Activated CD4-positive, alpha-beta T cell treated with anti-CD3 and anti-CD28 coated beads for 36 hours (primary cell): ENCODE measurements around the gene GMPR2. TPM values are rescaled to one million over a fixed set of nuclear protein-coding genes. Genes with fewer than 3 reads are reported as not detected.
A peak's percentile ranks its signal among the peaks of the same experiment; 100 is the strongest.

Experiments used
- ATAC-seq: fragments of 200-7000 bp; cut with Tn5 transposase; one replicate; pipeline ENCODE4 v1.10.0; 2021; ENCODE audit warnings: mild to moderate bottlenecking, moderate library complexity
- CTCF ChIA-PET: fragments of 350-600 bp; sonication (Branson Sonifier 250); formaldehyde crosslinking; loops from one replicate; lab custom pipeline; 2021; ENCODE audit warnings: antibody characterized with exemption; lab: Charles Lee
- POLR2A ChIA-PET: fragments of 350-600 bp; sonication (Branson Sonifier 250); formaldehyde crosslinking; loops from one replicate; lab custom pipeline; 2021; ENCODE audit warnings: antibody characterized with exemption, inconsistent platforms; lab: Charles Lee
- DNase-seq: peaks from one replicate; pipeline ENCODE4 v3.0.0-alpha.2; 2020
- H3K27ac Mint-ChIP-seq: one replicate; pipeline ENCODE4 v1.8.0; 2021; ENCODE audit warnings: mixed read lengths
- H3K27me3 Mint-ChIP-seq: one replicate; pipeline ENCODE4 v1.8.0; 2021; ENCODE audit warnings: mixed read lengths
- H3K36me3 Mint-ChIP-seq: one replicate; pipeline ENCODE4 v1.8.0; 2021; ENCODE audit warnings: low read depth, mixed read lengths
- H3K4me1 Mint-ChIP-seq: one replicate; pipeline ENCODE4 v1.8.0; 2021; ENCODE audit warnings: mixed read lengths
- H3K4me3 Mint-ChIP-seq: one replicate; pipeline ENCODE4 v1.8.0; 2021; ENCODE audit warnings: mild to moderate bottlenecking, moderate library complexity, mixed read lengths
- H3K9me3 Mint-ChIP-seq: one replicate; pipeline ENCODE4 v1.8.0; 2021; ENCODE audit warnings: low read depth, mixed read lengths
- intact Hi-C, 2 experiments: fragments of 100-400 bp; cut with DNase I in 1 of 2; cut with micrococcal nuclease in 1 of 2; formaldehyde crosslinking; loops; one replicate each; pipeline versions ENCODE4 v1.14.2 to v1.15.1; 2022 to 2024; cut with DNase I, micrococcal nuclease
- total RNA-seq, 2 experiments: library from RNA; stranded (reverse); gene quantifications; one replicate each; pipeline ENCODE4 v1.2.3, GENCODE V29; 2021

GMPR2 gene
- total RNA-seq, 2 experiments from 2014 or later = 56.7 to 59.6 TPM

- H3K27ac Mint-ChIP-seq = no peak overlapping the region
- no peak overlapping the region for H3K4me3 Mint-ChIP-seq
- peaks cover 13% of the 10 kb centered on the region for H3K36me3 Mint-ChIP-seq
- H3K27me3 Mint-ChIP-seq = no peaks in the 10 kb centered on the region
- H3K9me3 Mint-ChIP-seq = no peaks in the 10 kb centered on the region
- CTCF ChIA-PET = no interaction called here
- POLR2A ChIA-PET = no interaction called here
- intact Hi-C loops = no loop called here
- ATAC-seq (no peak), DNase-seq (no peak)
- H3K4me1 Mint-ChIP-seq = no peaks in the 10 kb centered on the region
Observed at GRCh38 chr14:24259282-24260025, 26.7 kb downstream of the GMPR2 start.

GRCh38 chr14:24260026-24260779 is 27.5 kb downstream of the GMPR2 start:
- ATAC-seq = no peak
- intact Hi-C loops = no loop called here
- Mint-ChIP-seq H3K9me3 (no peaks in the 10 kb centered on the region), H3K36me3 (peaks cover 11% of the 10 kb centered on the region), H3K27ac (no peak overlapping the region), H3K4me1 (no peaks in the 10 kb centered on the region), H3K4me3 (no peak overlapping the region), H3K27me3 (no peaks in the 10 kb centered on the region)
- ChIA-PET POLR2A (interaction anchor here (0.9 kb wide), 1 partner anchor 194 kb away, joined by 4 read pairs; no protein-coding TSS in a partner anchor), CTCF (no interaction called here)
- no peak for DNase-seq

- peaks cover 7% of the 10 kb centered on the region for H3K36me3 Mint-ChIP-seq
- H3K27me3 Mint-ChIP-seq = no peaks in the 10 kb centered on the region
- ChIA-PET CTCF (no interaction called here), POLR2A (interaction anchor here (0.9 kb wide), 1 partner anchor 195 kb away, joined by 4 read pairs; no protein-coding TSS in a partner anchor)
- peak overlapping the region; percentile 31 for H3K27ac Mint-ChIP-seq
- no peaks in the 10 kb centered on the region for H3K9me3 Mint-ChIP-seq
- H3K4me3 Mint-ChIP-seq = no peak overlapping the region
- ATAC-seq (no peak), DNase-seq (no peak)
- intact Hi-C loops = no loop called here
- no peaks in the 10 kb centered on the region for H3K4me1 Mint-ChIP-seq
Observed at GRCh38 chr14:24260780-24261157, 28.0 kb downstream of the GMPR2 start.

- no peaks in the 10 kb centered on the region for H3K4me1 Mint-ChIP-seq
- ATAC-seq (no peak), DNase-seq (no peak)
- H3K9me3 Mint-ChIP-seq = no peaks in the 10 kb centered on the region
- peaks cover 7% of the 10 kb centered on the region for H3K36me3 Mint-ChIP-seq
- H3K27ac Mint-ChIP-seq = peak overlapping the region; percentile 31
- no peaks in the 10 kb centered on the region for H3K27me3 Mint-ChIP-seq
- ChIA-PET CTCF (interaction anchor here (0.8 to 0.9 kb wide), 2 partner anchors 19 to 49 kb away, joined by 3 to 7 read pairs; partner anchors contain the start of genes LTB4R2 and TINF2), POLR2A (interaction anchor here (0.9 kb wide), 1 partner anchor 195 kb away, joined by 4 read pairs; no protein-coding TSS in a partner anchor)
- H3K4me3 Mint-ChIP-seq = no peak overlapping the region
- intact Hi-C loops = no loop called here
Observed at GRCh38 chr14:24261256-24261968, 28.7 kb downstream of the GMPR2 start.

GRCh38 chr14:24261969-24262327 is 29.2 kb downstream of the GMPR2 start:
- POLR2A ChIA-PET = no interaction called here
- DNase-seq = no peak
- Mint-ChIP-seq H3K27me3 (no peaks in the 10 kb centered on the region), H3K9me3 (no peaks in the 10 kb centered on the region), H3K4me1 (no peaks in the 10 kb centered on the region), H3K4me3 (no peak overlapping the region), H3K27ac (no peak overlapping the region), H3K36me3 (peaks cover 12% of the 10 kb centered on the region)
- CTCF ChIA-PET = interaction anchor here (0.8 to 0.9 kb wide), 2 partner anchors 19 to 48 kb away, joined by 3 to 7 read pairs; partner anchors contain the start of genes LTB4R2 and TINF2
- intact Hi-C loops = no loop called here
- ATAC-seq = no peak

GRCh38 chr14:24262821-24263733 is 30.3 kb downstream of the GMPR2 start, which contains the start of gene TGM1:
TSS of gene TGM1 (minus strand) at chr14:24263177. CDS start at chr14:24262352, 825 bp downstream.
- CTCF ChIA-PET = interaction anchor here (0.5 to 2.0 kb wide), 4 partner anchors 16 to 326 kb away, joined by 3 to 9 read pairs (median 5); partner anchors contain the start of genes CIDEB and TINF2
- Mint-ChIP-seq H3K27ac (no peak within 1 kb of the TSS), H3K4me1 (no peaks in the 10 kb centered on the region), H3K36me3 (peaks cover 17% of the 10 kb centered on the region), H3K4me3 (no peak within 1 kb of the TSS), H3K27me3 (no peaks in the 10 kb centered on the region), H3K9me3 (no peaks in the 10 kb centered on the region)
- ATAC-seq (no peak), DNase-seq (no peak)
- intact Hi-C loops = no loop called here
- POLR2A ChIA-PET = no interaction called here

GRCh38 chr14:24263848-24264247 is 31.1 kb downstream of the GMPR2 start:
- H3K27me3 Mint-ChIP-seq = no peaks in the 10 kb centered on the region
- POLR2A ChIA-PET = no interaction called here
- intact Hi-C loops = no loop called here
- DNase-seq = no peak
- no peaks in the 10 kb centered on the region for H3K4me1 Mint-ChIP-seq
- H3K36me3 Mint-ChIP-seq = peaks cover 21% of the 10 kb centered on the region
- no peak for ATAC-seq
- no peaks in the 10 kb centered on the region for H3K9me3 Mint-ChIP-seq
- CTCF ChIA-PET = interaction anchor here (0.6 to 2.0 kb wide), 4 partner anchors 17 to 145 kb away, joined by 3 to 9 read pairs (median 3); partner anchors contain the start of gene CIDEB
- H3K4me3 Mint-ChIP-seq = no peak overlapping the region
- no peak overlapping the region for H3K27ac Mint-ChIP-seq

GRCh38 chr14:24264298-24264697 is 31.6 kb downstream of the GMPR2 start:
- H3K27ac Mint-ChIP-seq = no peak overlapping the region
- no peaks in the 10 kb centered on the region for H3K4me1 Mint-ChIP-seq
- DNase-seq = no peak
- no peaks in the 10 kb centered on the region for H3K9me3 Mint-ChIP-seq
- no peak overlapping the region for H3K4me3 Mint-ChIP-seq
- no peaks in the 10 kb centered on the region for H3K27me3 Mint-ChIP-seq
- POLR2A ChIA-PET = no interaction called here
- H3K36me3 Mint-ChIP-seq = peaks cover 24% of the 10 kb centered on the region
- no peak for ATAC-seq
- CTCF ChIA-PET = interaction anchor here (0.6 to 2.0 kb wide), 4 partner anchors 16 to 145 kb away, joined by 3 to 9 read pairs (median 4); no protein-coding TSS in a partner anchor
- intact Hi-C loops = no loop called here

- ChIA-PET CTCF (interaction anchor here (1.2 kb wide), 1 partner anchor 24 kb away, joined by 3 read pairs; the partner anchor contains the start of gene TINF2), POLR2A (no interaction called here)
- Mint-ChIP-seq H3K36me3 (peaks cover 23% of the 10 kb centered on the region), H3K4me1 (peaks cover 9% of the 10 kb centered on the region), H3K27me3 (no peaks in the 10 kb centered on the region), H3K4me3 (no peak overlapping the region), H3K27ac (no peak overlapping the region), H3K9me3 (no peaks in the 10 kb centered on the region)
- no peak for DNase-seq
- ATAC-seq = no peak
- intact Hi-C loops = no loop called here
Observed at GRCh38 chr14:24266344-24267244, 33.9 kb downstream of the GMPR2 start.

- Mint-ChIP-seq H3K27ac (no peak overlapping the region), H3K36me3 (peaks cover 25% of the 10 kb centered on the region), H3K4me3 (no peak overlapping the region), H3K9me3 (no peaks in the 10 kb centered on the region), H3K4me1 (peaks cover 18% of the 10 kb centered on the region), H3K27me3 (no peaks in the 10 kb centered on the region)
- ChIA-PET POLR2A (interaction anchor here (0.6 kb wide), 1 partner anchor 24 kb away, joined by 5 read pairs; no protein-coding TSS in a partner anchor), CTCF (no interaction called here)
- intact Hi-C loops = no loop called here
- no peak for ATAC-seq
- DNase-seq = no peak
Observed at GRCh38 chr14:24267516-24267915, 34.8 kb downstream of the GMPR2 start.
